ENCODE measurements around the gene APC2. TPM values are rescaled to one million over a fixed set of nuclear protein-coding genes. Genes with fewer than 3 reads are reported as not detected.
A peak's percentile ranks its signal among the peaks of the same experiment; 100 is the strongest.

The APC2 gene
- total RNA-seq, 2 donors from 2014 or later, result 0.05 to 2.2 TPM

- no peak overlapping the region for H3K27ac ChIP-seq
- H3K9me3 ChIP-seq, result no peaks in the 10 kb centered on the region
- H3K36me3 ChIP-seq, result no peaks in the 10 kb centered on the region
- intact Hi-C loops (cut with DNase I), result no loop called here
- H3K4me3 ChIP-seq, result no peak overlapping the region
- no peaks in the 10 kb centered on the region for H3K4me1 ChIP-seq (replicated peaks)
- TF ChIP-seq, protein P1, sequence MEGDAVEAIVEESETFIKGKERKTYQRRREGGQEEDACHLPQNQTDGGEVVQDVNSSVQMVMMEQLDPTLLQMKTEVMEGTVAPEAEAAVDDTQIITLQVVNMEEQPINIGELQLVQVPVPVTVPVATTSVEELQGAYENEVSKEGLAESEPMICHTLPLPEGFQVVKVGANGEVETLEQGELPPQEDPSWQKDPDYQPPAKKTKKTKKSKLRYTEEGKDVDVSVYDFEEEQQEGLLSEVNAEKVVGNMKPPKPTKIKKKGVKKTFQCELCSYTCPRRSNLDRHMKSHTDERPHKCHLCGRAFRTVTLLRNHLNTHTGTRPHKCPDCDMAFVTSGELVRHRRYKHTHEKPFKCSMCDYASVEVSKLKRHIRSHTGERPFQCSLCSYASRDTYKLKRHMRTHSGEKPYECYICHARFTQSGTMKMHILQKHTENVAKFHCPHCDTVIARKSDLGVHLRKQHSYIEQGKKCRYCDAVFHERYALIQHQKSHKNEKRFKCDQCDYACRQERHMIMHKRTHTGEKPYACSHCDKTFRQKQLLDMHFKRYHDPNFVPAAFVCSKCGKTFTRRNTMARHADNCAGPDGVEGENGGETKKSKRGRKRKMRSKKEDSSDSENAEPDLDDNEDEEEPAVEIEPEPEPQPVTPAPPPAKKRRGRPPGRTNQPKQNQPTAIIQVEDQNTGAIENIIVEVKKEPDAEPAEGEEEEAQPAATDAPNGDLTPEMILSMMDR (IDR thresholded peaks at IDR 0.05), result no peak
- no peak for TF ChIP-seq POLR2A (IDR thresholded peaks at IDR 0.05)
- no peak for TF ChIP-seq POLR2AphosphoS5 (IDR thresholded peaks at IDR 0.05)
- WGBS, result 89% methylated on average over 45 of the region's 45 CpGs
- H3K27me3 ChIP-seq (replicated peaks; ENCODE audit: insufficient read depth), result peaks cover 14% of the 10 kb centered on the region
- DNase-seq (ENCODE audit: low spot score), result no peak
Observed at GRCh38 chr19:1505991-1506881, 56.3 kb downstream of the APC2 start.

DNA sequence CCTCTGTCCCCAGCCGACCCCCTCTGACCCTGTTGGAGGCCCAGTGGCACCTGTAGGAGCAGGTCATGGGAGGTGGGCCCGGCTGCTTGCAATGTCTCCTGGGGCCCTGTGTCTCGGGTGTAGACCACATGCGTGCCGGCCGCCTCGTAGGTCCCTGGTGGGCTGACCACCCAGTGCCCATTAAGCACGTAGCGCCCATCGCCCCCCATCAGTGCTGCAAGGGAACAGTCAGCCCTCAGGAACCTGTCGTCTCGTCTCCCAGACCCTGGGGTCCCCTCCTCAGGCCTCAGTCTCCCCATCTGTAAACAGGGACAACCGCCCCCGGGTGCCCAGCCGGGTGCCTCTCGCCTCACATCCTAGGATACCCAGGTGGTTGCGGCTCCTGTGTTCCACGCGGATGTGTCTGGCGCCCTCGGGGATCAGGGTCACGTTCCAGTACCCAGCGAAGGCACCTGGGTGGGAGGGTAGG lies 57.3 kb downstream of the APC2 start:
- no peaks in the 10 kb centered on the region for H3K9me3 ChIP-seq
- no peaks in the 10 kb centered on the region for H3K36me3 ChIP-seq
- TF ChIP-seq, protein P1 (IDR thresholded peaks at IDR 0.05), result no peak
- TF ChIP-seq POLR2AphosphoS5 (IDR thresholded peaks at IDR 0.05) (no peak), POLR2A (IDR thresholded peaks at IDR 0.05) (no peak)
- peaks cover 17% of the 10 kb centered on the region for H3K27me3 ChIP-seq (replicated peaks; ENCODE audit: insufficient read depth)
- H3K4me3 ChIP-seq, result no peak overlapping the region
- H3K27ac ChIP-seq, result peak overlapping the region in 1 of 2 donors; percentile 79
- no peak for DNase-seq (ENCODE audit: low spot score)
- 59% methylated on average over 18 of the region's 23 CpGs for WGBS
- no peaks in the 10 kb centered on the region for H3K4me1 ChIP-seq (replicated peaks)
- intact Hi-C loops (cut with DNase I), result no loop called here

DNA sequence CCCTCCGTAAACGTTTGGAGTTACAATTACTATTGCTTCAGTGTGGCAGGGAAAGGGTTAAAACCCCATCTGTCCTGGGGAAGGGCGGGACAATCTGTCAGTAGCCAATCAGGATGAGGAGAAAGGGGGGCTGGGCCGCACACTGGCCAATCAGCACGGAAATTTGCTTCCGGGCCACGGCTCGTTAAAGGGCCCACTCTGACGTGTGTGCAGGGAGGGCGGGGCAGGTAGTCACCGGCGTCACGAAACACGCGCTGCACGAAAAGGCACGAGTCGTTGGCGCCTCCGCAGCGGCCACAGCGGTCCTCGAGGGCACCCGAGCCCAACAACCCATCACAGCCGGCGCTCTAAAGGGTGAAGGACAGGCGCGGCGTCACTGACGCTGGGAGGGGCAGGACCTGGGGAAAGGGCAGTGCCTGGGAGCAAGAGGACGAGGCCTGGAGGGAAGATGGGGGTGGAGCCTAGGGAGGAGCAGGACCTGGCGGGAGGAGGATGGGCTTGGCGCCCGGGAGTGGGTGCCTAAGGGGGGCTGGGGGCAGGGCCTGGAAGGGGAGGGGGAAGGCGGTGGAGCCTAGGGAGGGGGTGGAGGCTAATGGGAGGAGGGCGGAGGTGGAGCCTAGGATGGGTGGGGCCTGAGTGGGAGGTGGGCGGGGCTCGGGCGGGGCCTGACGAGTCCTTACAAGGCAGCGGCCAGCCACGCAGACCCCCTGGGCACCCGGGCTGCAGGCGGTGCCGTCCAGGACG lies 58.0 kb downstream of the APC2 start:
- WGBS, result 1% methylated on average over 40 of the region's 46 CpGs
- intact Hi-C loops (cut with DNase I), result no loop called here
- peaks cover 13% of the 10 kb centered on the region for H3K27me3 ChIP-seq (replicated peaks; ENCODE audit: insufficient read depth)
- H3K36me3 ChIP-seq, result no peaks in the 10 kb centered on the region
- TF ChIP-seq, protein P1 (IDR thresholded peaks at IDR 0.05), result no peak
- TF ChIP-seq POLR2AphosphoS5 (IDR thresholded peaks at IDR 0.05), result peak; percentile 94
- TF ChIP-seq POLR2A (IDR thresholded peaks at IDR 0.05), result peak; percentile 29
- H3K27ac ChIP-seq, result peak overlapping the region; percentile 62 to 79
- H3K4me1 ChIP-seq (replicated peaks), result no peaks in the 10 kb centered on the region
- DNase-seq (ENCODE audit: low spot score), result peak; percentile 88
- peak overlapping the region; percentile 22 to 26 for H3K4me3 ChIP-seq
- H3K9me3 ChIP-seq, result no peaks in the 10 kb centered on the region

- 72% methylated on average over 4 of the region's 12 CpGs for WGBS
- Histone ChIP-seq H3K27me3 (replicated peaks; ENCODE audit: insufficient read depth) (peaks cover 8% of the 10 kb centered on the region), H3K9me3 (no peaks in the 10 kb centered on the region), H3K36me3 (no peaks in the 10 kb centered on the region), H3K27ac (peak overlapping the region; percentile 62 to 79), H3K4me1 (replicated peaks) (no peaks in the 10 kb centered on the region), H3K4me3 (peak overlapping the region in 1 of 2 donors; percentile 22)
- DNase-seq (ENCODE audit: low spot score), result no peak
- TF ChIP-seq, protein P1 (IDR thresholded peaks at IDR 0.05), result no peak
- TF ChIP-seq POLR2AphosphoS5 (IDR thresholded peaks at IDR 0.05) (no peak), POLR2A (IDR thresholded peaks at IDR 0.05) (no peak)
- intact Hi-C loops (cut with DNase I), result no loop called here
Observed at GRCh38 chr19:1508507-1508856, 58.6 kb downstream of the APC2 start.

Data from prostate gland (tissue), 2 donors.